Measurements from ENCODE around the gene SGPP1.
A peak's percentile ranks its signal among the peaks of the same experiment; 100 is the strongest.

SGPP1 gene

DNA sequence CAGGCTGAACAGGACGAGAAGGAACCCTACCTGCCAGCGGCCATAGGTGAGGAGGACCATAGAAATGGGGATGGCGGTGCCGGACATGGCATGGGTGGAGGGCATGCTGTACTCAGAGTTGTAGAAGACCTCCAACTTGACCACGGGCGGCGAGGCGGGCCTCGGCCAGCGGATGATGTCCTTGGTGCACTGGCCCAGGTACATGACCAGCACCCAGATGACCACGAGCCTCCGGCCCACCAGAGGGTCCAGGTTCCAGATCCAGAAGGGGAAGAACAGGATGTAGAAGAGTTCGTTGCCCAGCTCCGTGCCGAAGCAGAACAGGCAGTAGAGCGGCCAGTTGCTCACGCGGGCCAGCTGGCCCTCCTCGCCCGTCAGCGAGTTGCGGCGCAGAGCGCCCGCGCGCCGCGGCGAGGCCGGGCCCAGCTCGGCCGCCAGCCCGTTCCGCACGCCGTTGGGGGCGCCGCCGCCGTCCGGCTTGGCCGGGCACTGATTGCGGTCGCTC is 582 bp downstream of the SGPP1 start:
- Histone ChIP-seq H3K9ac (ENCODE audit: low read depth in 1 of 2, low read length in 2 of 2) (peak overlapping the region; percentile 94 to 96), H3K9me3 (ENCODE audit: control insufficient read depth in 2 of 2, low read length in 2 of 2) (no peaks in the 10 kb centered on the region), H3K4me1 (ENCODE audit: control insufficient read depth in 2 of 2, insufficient read depth in 2 of 2, low read length in 2 of 2) (peaks cover 18 to 19% of the 10 kb centered on the region in 2 donors), H3K27me3 (ENCODE audit: control insufficient read depth in 2 of 2, insufficient read depth in 2 of 2, low read length in 2 of 2) (no peaks in the 10 kb centered on the region), H3K27ac (ENCODE audit: low read depth in 2 of 2, low read length in 2 of 2) (peak overlapping the region; percentile 85 to 88), H3K36me3 (ENCODE audit: control insufficient read depth in 2 of 2, insufficient read depth in 2 of 2, low read length in 2 of 2) (no peaks in the 10 kb centered on the region), H3K4me3 (ENCODE audit: low read length in 2 of 2) (peak overlapping the region; percentile 95 to 97)

- Histone ChIP-seq H3K9ac (ENCODE audit: low read depth in 1 of 2, low read length in 2 of 2) (peak overlapping the region; percentile 94 to 96), H3K4me1 (ENCODE audit: control insufficient read depth in 2 of 2, insufficient read depth in 2 of 2, low read length in 2 of 2) (peaks cover 18 to 19% of the 10 kb centered on the region in 2 donors), H3K27me3 (ENCODE audit: control insufficient read depth in 2 of 2, insufficient read depth in 2 of 2, low read length in 2 of 2) (no peaks in the 10 kb centered on the region), H3K27ac (ENCODE audit: low read depth in 2 of 2, low read length in 2 of 2) (peak overlapping the region; percentile 85 to 88), H3K4me3 (ENCODE audit: low read length in 2 of 2) (peak overlapping the region; percentile 95 to 97), H3K36me3 (ENCODE audit: control insufficient read depth in 2 of 2, insufficient read depth in 2 of 2, low read length in 2 of 2) (no peaks in the 10 kb centered on the region), H3K9me3 (ENCODE audit: control insufficient read depth in 2 of 2, low read length in 2 of 2) (no peaks in the 10 kb centered on the region)
Observed at GRCh38 chr14:63726499-63726898, 1.4 kb downstream of the SGPP1 start.

GRCh38 chr14:63725786-63726460 is 1.9 kb downstream of the SGPP1 start:
- H3K4me3 ChIP-seq (ENCODE audit: low read length in 2 of 2): peak overlapping the region; percentile 95 to 97
- H3K36me3 ChIP-seq (ENCODE audit: control insufficient read depth in 2 of 2, insufficient read depth in 2 of 2, low read length in 2 of 2): peaks cover 0 to 4% of the 10 kb centered on the region in 2 donors
- H3K27ac ChIP-seq (ENCODE audit: low read depth in 2 of 2, low read length in 2 of 2): peak overlapping the region in 1 of 2 donors; percentile 88
- H3K9ac ChIP-seq (ENCODE audit: low read depth in 1 of 2, low read length in 2 of 2): peak overlapping the region in 1 of 2 donors; percentile 94
- no peaks in the 10 kb centered on the region for H3K27me3 ChIP-seq (ENCODE audit: control insufficient read depth in 2 of 2, insufficient read depth in 2 of 2, low read length in 2 of 2)
- peaks cover 18 to 19% of the 10 kb centered on the region in 2 donors for H3K4me1 ChIP-seq (ENCODE audit: control insufficient read depth in 2 of 2, insufficient read depth in 2 of 2, low read length in 2 of 2)
- no peaks in the 10 kb centered on the region for H3K9me3 ChIP-seq (ENCODE audit: control insufficient read depth in 2 of 2, low read length in 2 of 2)

DNA sequence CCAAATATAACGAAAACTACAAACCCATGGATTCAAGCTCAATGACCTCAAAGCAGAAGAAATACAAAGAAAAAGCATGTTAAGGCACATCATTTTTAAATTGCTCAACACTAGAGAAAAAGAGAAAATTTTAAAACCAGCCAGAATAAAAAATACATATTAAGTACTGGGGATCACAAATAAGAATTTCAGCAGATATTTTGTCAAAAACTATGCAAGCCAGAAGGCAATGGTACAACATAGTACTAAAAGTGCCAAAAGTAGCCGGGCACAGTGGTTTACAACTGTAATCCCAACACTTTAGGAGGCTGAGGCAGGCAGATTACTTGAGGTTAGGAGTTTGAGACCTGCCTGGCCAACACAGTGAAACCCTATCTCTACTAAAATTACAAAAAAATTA is 10.2 kb downstream of the SGPP1 start:
- H3K27me3 ChIP-seq (ENCODE audit: control insufficient read depth in 2 of 2, insufficient read depth in 2 of 2, low read length in 2 of 2): no peaks in the 10 kb centered on the region
- no peak overlapping the region for H3K9ac ChIP-seq (ENCODE audit: low read depth in 1 of 2, low read length in 2 of 2)
- H3K27ac ChIP-seq (ENCODE audit: low read depth in 2 of 2, low read length in 2 of 2): no peak overlapping the region
- peaks cover 0 to 14% of the 10 kb centered on the region in 2 donors for H3K36me3 ChIP-seq (ENCODE audit: control insufficient read depth in 2 of 2, insufficient read depth in 2 of 2, low read length in 2 of 2)
- H3K4me3 ChIP-seq (ENCODE audit: low read length in 2 of 2): no peak overlapping the region
- H3K4me1 ChIP-seq (ENCODE audit: control insufficient read depth in 2 of 2, insufficient read depth in 2 of 2, low read length in 2 of 2): no peaks in the 10 kb centered on the region
- H3K9me3 ChIP-seq (ENCODE audit: control insufficient read depth in 2 of 2, low read length in 2 of 2): peaks cover 5% of the 10 kb centered on the region in 2 donors

GRCh38 chr14:63715360-63715759 is 12.5 kb downstream of the SGPP1 start:
- Histone ChIP-seq H3K36me3 (ENCODE audit: control insufficient read depth in 2 of 2, insufficient read depth in 2 of 2, low read length in 2 of 2) (peaks cover 0 to 6% of the 10 kb centered on the region in 2 donors), H3K27me3 (ENCODE audit: control insufficient read depth in 2 of 2, insufficient read depth in 2 of 2, low read length in 2 of 2) (no peaks in the 10 kb centered on the region), H3K9ac (ENCODE audit: low read depth in 1 of 2, low read length in 2 of 2) (no peak overlapping the region), H3K4me1 (ENCODE audit: control insufficient read depth in 2 of 2, insufficient read depth in 2 of 2, low read length in 2 of 2) (no peaks in the 10 kb centered on the region), H3K4me3 (ENCODE audit: low read length in 2 of 2) (no peak overlapping the region), H3K9me3 (ENCODE audit: control insufficient read depth in 2 of 2, low read length in 2 of 2) (peaks cover 5% of the 10 kb centered on the region in 2 donors), H3K27ac (ENCODE audit: low read depth in 2 of 2, low read length in 2 of 2) (no peak overlapping the region)

DNA sequence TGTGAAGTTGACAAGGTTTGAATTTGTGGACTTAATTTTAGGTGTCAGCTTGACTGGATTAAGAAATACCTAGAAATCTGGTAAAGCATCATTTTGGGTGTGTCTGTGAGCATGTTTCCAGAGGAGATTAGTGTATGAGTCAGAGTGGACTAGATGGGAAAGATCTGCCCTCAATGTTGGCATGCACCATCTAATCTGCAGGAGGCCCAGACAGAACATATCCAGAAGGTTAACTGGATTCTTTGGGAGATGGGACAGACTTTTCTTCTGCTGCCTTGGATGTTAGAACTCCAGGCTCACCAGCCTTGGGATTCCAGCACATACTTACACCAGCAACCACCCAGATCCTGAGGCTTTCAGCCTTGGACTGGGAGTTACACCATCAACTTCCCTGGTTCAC is 14.1 kb downstream of the SGPP1 start:
- Histone ChIP-seq H3K4me1 (ENCODE audit: control insufficient read depth in 2 of 2, insufficient read depth in 2 of 2, low read length in 2 of 2) (peaks cover 0 to 3% of the 10 kb centered on the region in 2 donors), H3K9ac (ENCODE audit: low read depth in 1 of 2, low read length in 2 of 2) (no peak overlapping the region), H3K4me3 (ENCODE audit: low read length in 2 of 2) (no peak overlapping the region), H3K9me3 (ENCODE audit: control insufficient read depth in 2 of 2, low read length in 2 of 2) (peaks cover 5% of the 10 kb centered on the region in 2 donors), H3K36me3 (ENCODE audit: control insufficient read depth in 2 of 2, insufficient read depth in 2 of 2, low read length in 2 of 2) (peaks cover 0 to 6% of the 10 kb centered on the region in 2 donors), H3K27ac (ENCODE audit: low read depth in 2 of 2, low read length in 2 of 2) (no peak overlapping the region), H3K27me3 (ENCODE audit: control insufficient read depth in 2 of 2, insufficient read depth in 2 of 2, low read length in 2 of 2) (no peaks in the 10 kb centered on the region)

- H3K9me3 ChIP-seq (ENCODE audit: control insufficient read depth in 2 of 2, low read length in 2 of 2): peaks cover under 1 to 5% of the 10 kb centered on the region in 2 donors
- no peak overlapping the region for H3K4me3 ChIP-seq (ENCODE audit: low read length in 2 of 2)
- H3K4me1 ChIP-seq (ENCODE audit: control insufficient read depth in 2 of 2, insufficient read depth in 2 of 2, low read length in 2 of 2): peaks cover 0 to 3% of the 10 kb centered on the region in 2 donors
- H3K27ac ChIP-seq (ENCODE audit: low read depth in 2 of 2, low read length in 2 of 2): no peak overlapping the region
- no peaks in the 10 kb centered on the region for H3K27me3 ChIP-seq (ENCODE audit: control insufficient read depth in 2 of 2, insufficient read depth in 2 of 2, low read length in 2 of 2)
- H3K36me3 ChIP-seq (ENCODE audit: control insufficient read depth in 2 of 2, insufficient read depth in 2 of 2, low read length in 2 of 2): peaks cover 0 to 6% of the 10 kb centered on the region in 2 donors
- no peak overlapping the region for H3K9ac ChIP-seq (ENCODE audit: low read depth in 1 of 2, low read length in 2 of 2)
Observed at GRCh38 chr14:63713058-63713457, 14.8 kb downstream of the SGPP1 start.

DNA sequence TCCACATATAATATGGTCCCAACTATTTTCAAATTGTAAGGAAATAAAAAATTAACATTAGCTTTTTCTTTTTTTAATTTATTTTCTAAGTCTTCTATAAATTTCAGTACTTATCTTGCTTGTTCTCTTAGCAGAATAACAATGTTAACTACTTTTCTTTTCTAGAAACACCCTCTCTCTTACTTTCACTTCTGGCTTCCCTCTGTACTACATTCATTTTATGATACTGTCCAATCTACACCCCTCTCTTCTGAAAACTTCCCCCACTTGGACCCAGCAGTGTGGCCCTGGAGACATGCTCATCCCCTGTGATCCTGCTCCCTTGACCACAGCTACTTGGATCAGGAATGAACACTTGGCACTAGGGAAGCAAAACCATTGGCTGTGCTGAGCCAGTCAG is 15.7 kb downstream of the SGPP1 start:
- H3K27ac ChIP-seq (ENCODE audit: low read depth in 2 of 2, low read length in 2 of 2): no peak overlapping the region
- H3K4me3 ChIP-seq (ENCODE audit: low read length in 2 of 2): no peak overlapping the region
- peaks cover 0 to 6% of the 10 kb centered on the region in 2 donors for H3K36me3 ChIP-seq (ENCODE audit: control insufficient read depth in 2 of 2, insufficient read depth in 2 of 2, low read length in 2 of 2)
- H3K27me3 ChIP-seq (ENCODE audit: control insufficient read depth in 2 of 2, insufficient read depth in 2 of 2, low read length in 2 of 2): no peaks in the 10 kb centered on the region
- H3K9me3 ChIP-seq (ENCODE audit: control insufficient read depth in 2 of 2, low read length in 2 of 2): no peaks in the 10 kb centered on the region
- H3K4me1 ChIP-seq (ENCODE audit: control insufficient read depth in 2 of 2, insufficient read depth in 2 of 2, low read length in 2 of 2): peaks cover 0 to 3% of the 10 kb centered on the region in 2 donors
- no peak overlapping the region for H3K9ac ChIP-seq (ENCODE audit: low read depth in 1 of 2, low read length in 2 of 2)

- Histone ChIP-seq H3K4me3 (ENCODE audit: low read length in 2 of 2) (no peak overlapping the region), H3K36me3 (ENCODE audit: control insufficient read depth in 2 of 2, insufficient read depth in 2 of 2, low read length in 2 of 2) (peaks cover 0 to 6% of the 10 kb centered on the region in 2 donors), H3K9ac (ENCODE audit: low read depth in 1 of 2, low read length in 2 of 2) (no peak overlapping the region), H3K27me3 (ENCODE audit: control insufficient read depth in 2 of 2, insufficient read depth in 2 of 2, low read length in 2 of 2) (no peaks in the 10 kb centered on the region), H3K27ac (ENCODE audit: low read depth in 2 of 2, low read length in 2 of 2) (no peak overlapping the region), H3K9me3 (ENCODE audit: control insufficient read depth in 2 of 2, low read length in 2 of 2) (no peaks in the 10 kb centered on the region), H3K4me1 (ENCODE audit: control insufficient read depth in 2 of 2, insufficient read depth in 2 of 2, low read length in 2 of 2) (peaks cover 0 to 3% of the 10 kb centered on the region in 2 donors)
Observed at GRCh38 chr14:63710497-63710896, 17.4 kb downstream of the SGPP1 start.

GRCh38 chr14:63709589-63709988 is 18.3 kb downstream of the SGPP1 start:
- Histone ChIP-seq H3K27ac (ENCODE audit: low read depth in 2 of 2, low read length in 2 of 2) (no peak overlapping the region), H3K9ac (ENCODE audit: low read depth in 1 of 2, low read length in 2 of 2) (no peak overlapping the region), H3K4me1 (ENCODE audit: control insufficient read depth in 2 of 2, insufficient read depth in 2 of 2, low read length in 2 of 2) (peaks cover 0 to 3% of the 10 kb centered on the region in 2 donors), H3K4me3 (ENCODE audit: low read length in 2 of 2) (no peak overlapping the region), H3K36me3 (ENCODE audit: control insufficient read depth in 2 of 2, insufficient read depth in 2 of 2, low read length in 2 of 2) (peaks cover 0 to 3% of the 10 kb centered on the region in 2 donors), H3K27me3 (ENCODE audit: control insufficient read depth in 2 of 2, insufficient read depth in 2 of 2, low read length in 2 of 2) (no peaks in the 10 kb centered on the region), H3K9me3 (ENCODE audit: control insufficient read depth in 2 of 2, low read length in 2 of 2) (no peaks in the 10 kb centered on the region)

All from mucosa of rectum (tissue), 2 donors.